HEK293 (cell line): ENCODE measurements around the gene DMKN.

Experiments used
- CTCF ChIP-seq: fragments of 450-650 bp; formaldehyde crosslinking; IDR thresholded peaks from 2 replicates; pipeline ENCODE4 v1.5.1; 2016; ENCODE audit warnings: missing biosample characterization, missing genetic modification characterization
- TCF7L2 ChIP-seq: IDR thresholded peaks from 2 replicates; pipeline ENCODE4 v1.6.1; 2011; ENCODE audit warnings: low read depth, mild to moderate bottlenecking, inconsistent platforms, low read length, moderate library complexity, borderline replicate concordance
- YY1 ChIP-seq: fragments of 450-650 bp; formaldehyde crosslinking; IDR thresholded peaks from 2 replicates; pipeline ENCODE4 v1.5.1; 2018; ENCODE audit warnings: missing biosample characterization, missing genetic modification characterization
- ZBTB20 ChIP-seq: fragments of 450-650 bp; formaldehyde crosslinking; IDR thresholded peaks from 2 replicates; pipeline ENCODE4 v1.5.1; 2016; ENCODE audit warnings: missing biosample characterization, missing genetic modification characterization
- ZNF23 ChIP-seq: fragments of 450-650 bp; formaldehyde crosslinking; IDR thresholded peaks from 2 replicates; pipeline ENCODE4 v1.5.1; 2016; ENCODE audit warnings: missing biosample characterization, missing genetic modification characterization, borderline replicate concordance
- ZNF24 ChIP-seq: fragments of 450-650 bp; formaldehyde crosslinking; IDR thresholded peaks from 2 replicates; pipeline ENCODE4 v1.5.1; 2016; ENCODE audit warnings: missing biosample characterization, missing genetic modification characterization
- ZNF266 ChIP-seq: fragments of 450-650 bp; formaldehyde crosslinking; IDR thresholded peaks from 2 replicates; pipeline ENCODE4 v1.5.1; 2016; ENCODE audit warnings: missing biosample characterization, missing genetic modification characterization, low read depth
- ZNF580 ChIP-seq: fragments of 450-650 bp; formaldehyde crosslinking; IDR thresholded peaks from 2 replicates; pipeline ENCODE4 v1.5.1; 2016; ENCODE audit warnings: missing biosample characterization, missing genetic modification characterization
- ZNF704 ChIP-seq: fragments of 450-650 bp; formaldehyde crosslinking; IDR thresholded peaks from 2 replicates; pipeline ENCODE4 v1.5.1; 2016; ENCODE audit warnings: missing biosample characterization, missing genetic modification characterization
- ZNF792 ChIP-seq: fragments of 450-650 bp; formaldehyde crosslinking; IDR thresholded peaks from 2 replicates; pipeline ENCODE4 v1.5.1; 2016; ENCODE audit warnings: missing biosample characterization, missing genetic modification characterization
- ZXDB ChIP-seq: fragments of 450-650 bp; formaldehyde crosslinking; IDR thresholded peaks from 2 replicates; pipeline ENCODE4 v1.5.1; 2016; ENCODE audit warnings: missing biosample characterization, missing genetic modification characterization

- TF ChIP-seq ZBTB20 (no peak), ZNF704 (no peak), YY1 (tag by site-specific recombination) (no peak), TCF7L2 (no peak), ZNF580 (tag by site-specific recombination) (no peak), ZNF792 (no peak), CTCF (no peak), ZNF266 (tag by site-specific recombination) (no peak), ZNF24 (no peak), ZXDB (tag by site-specific recombination) (no peak), ZNF23 (tag by site-specific recombination) (no peak)
Observed at GRCh38 chr19:35493971-35494370, 19.5 kb downstream of the DMKN start.
